H1 (cell line): Measurements from ENCODE around the gene UGT2A2. TPM values are rescaled to one million over a fixed set of nuclear protein-coding genes. Genes with fewer than 3 reads are reported as not detected.

ENCODE experiments used
- ASH2L ChIP-seq: fragments of 200-600, 300-600 bp; sonication (generic); IDR thresholded peaks from one replicate; pipeline ENCODE4 v1.7.1; 2017; ENCODE audit warnings: low read length
- ATF3 ChIP-seq: IDR thresholded peaks from 2 replicates; pipeline ENCODE4 v1.6.1; 2011; ENCODE audit warnings: low read depth, mild to moderate bottlenecking, low read length; ENCODE audit not compliant: insufficient read depth
- BACH1 ChIP-seq: IDR thresholded peaks from 2 replicates; pipeline ENCODE4 v1.6.1; 2012; ENCODE audit warnings: low read length, improper control_type of control experiment
- CBX5 ChIP-seq: fragments of 300-800, 300-1000 bp; sonication (generic); IDR thresholded peaks from 2 replicates; pipeline ENCODE4 v1.7.1; 2016; ENCODE audit warnings: antibody characterized with exemption, low read length, low read depth
- FOSL1 ChIP-seq: IDR thresholded peaks from 2 replicates; pipeline ENCODE4 v1.6.1; 2011; ENCODE audit warnings: mild to moderate bottlenecking, low read depth, low read length, moderate library complexity; ENCODE audit not compliant: insufficient read depth
- HDAC6 ChIP-seq: IDR thresholded peaks from one replicate; pipeline ENCODE4 v1.7.1; 2012; ENCODE audit warnings: low read depth, mild to moderate bottlenecking, inconsistent platforms, low read length, moderate library complexity
- KDM5A ChIP-seq: fragments of 200-600 bp; IDR thresholded peaks from 2 replicates; pipeline ENCODE4 v1.7.1; 2012; ENCODE audit warnings: mild to moderate bottlenecking, low read length, inconsistent platforms, mixed read lengths
- MAX ChIP-seq: IDR thresholded peaks from 2 replicates; pipeline ENCODE4 v1.6.1; 2012; ENCODE audit warnings: inconsistent platforms
- SP1 ChIP-seq: IDR thresholded peaks from 2 replicates; pipeline ENCODE4 v1.6.1; 2011; ENCODE audit warnings: low read depth, low read length
- TAF7 ChIP-seq: optimal IDR thresholded peaks from 2 replicates; pipeline ENCODE3; 2011; ENCODE audit warnings: low read depth, mild to moderate bottlenecking, inconsistent platforms, low read length, moderate library complexity, borderline replicate concordance
- TBP ChIP-seq: IDR thresholded peaks from 2 replicates; pipeline ENCODE4 v1.6.1; 2011; ENCODE audit warnings: low read depth, low read length, improper control_type of control experiment
- polyA plus RNA-seq, 7 experiments: library from polyadenylated mRNA; depleted of rRNA in 3 of 7; stranded (reverse) in 5 of 7; unstranded in 2 of 7; fragments of >200 nt in 5 of 7; fragments of 200-250 nt in 2 of 7; gene quantifications; 1 replicate in 5 of 7; 2 replicates in 1 of 7; 4 replicates in 1 of 7; pipeline versions ENCODE4 v1.2.1 to v1.2.3, GENCODE V29; 2011 to 2013; ENCODE audit warnings: missing spikeins in 2 of 7, mixed read lengths in 2 of 7
- total RNA-seq: library from RNA; stranded (reverse); fragmentation: NEBNext Ultra II Directional; extraction: Animal tissue kit (Norgen Biotek cat#: 25700); gene quantifications from 2 replicates; pipeline ENCODE4 v1.2.1, GENCODE V29; 2021
- TF ChIP-seq, protein P1 (sequence below): fragments of 300-600 bp; sonication (generic); IDR thresholded peaks from 2 replicates; pipeline ENCODE4 v1.7.1; 2012; ENCODE audit warnings: low read length, moderate library complexity, mild to moderate bottlenecking, inconsistent platforms; ENCODE audit not compliant: insufficient replicate concordance

Gene UGT2A2
- total and polyA plus RNA-seq, 2 of the 8 experiments (the other 6 are each of a cell fraction or from before 2014, with no cell fraction given): not detected

DNA sequence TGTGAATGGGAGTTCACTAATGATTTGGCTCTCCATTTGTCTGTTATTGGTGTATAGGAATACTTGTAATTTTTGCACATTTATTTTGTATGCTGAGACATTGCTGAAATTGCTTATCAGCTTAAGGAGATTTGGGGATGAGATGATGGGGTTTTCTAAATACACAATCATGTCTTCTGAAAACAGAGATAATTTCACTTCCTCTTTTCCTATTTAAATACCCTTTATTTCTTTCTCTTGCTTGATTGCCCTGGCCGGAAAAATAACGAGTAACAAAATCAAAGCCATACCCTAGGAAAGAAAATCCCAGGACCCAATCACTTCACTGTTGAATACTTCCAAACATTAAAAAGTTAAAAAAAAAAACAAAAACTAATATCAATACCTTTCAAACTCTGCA is 76.0 kb downstream of the UGT2A2 start (continued):
- TF ChIP-seq, protein P1, sequence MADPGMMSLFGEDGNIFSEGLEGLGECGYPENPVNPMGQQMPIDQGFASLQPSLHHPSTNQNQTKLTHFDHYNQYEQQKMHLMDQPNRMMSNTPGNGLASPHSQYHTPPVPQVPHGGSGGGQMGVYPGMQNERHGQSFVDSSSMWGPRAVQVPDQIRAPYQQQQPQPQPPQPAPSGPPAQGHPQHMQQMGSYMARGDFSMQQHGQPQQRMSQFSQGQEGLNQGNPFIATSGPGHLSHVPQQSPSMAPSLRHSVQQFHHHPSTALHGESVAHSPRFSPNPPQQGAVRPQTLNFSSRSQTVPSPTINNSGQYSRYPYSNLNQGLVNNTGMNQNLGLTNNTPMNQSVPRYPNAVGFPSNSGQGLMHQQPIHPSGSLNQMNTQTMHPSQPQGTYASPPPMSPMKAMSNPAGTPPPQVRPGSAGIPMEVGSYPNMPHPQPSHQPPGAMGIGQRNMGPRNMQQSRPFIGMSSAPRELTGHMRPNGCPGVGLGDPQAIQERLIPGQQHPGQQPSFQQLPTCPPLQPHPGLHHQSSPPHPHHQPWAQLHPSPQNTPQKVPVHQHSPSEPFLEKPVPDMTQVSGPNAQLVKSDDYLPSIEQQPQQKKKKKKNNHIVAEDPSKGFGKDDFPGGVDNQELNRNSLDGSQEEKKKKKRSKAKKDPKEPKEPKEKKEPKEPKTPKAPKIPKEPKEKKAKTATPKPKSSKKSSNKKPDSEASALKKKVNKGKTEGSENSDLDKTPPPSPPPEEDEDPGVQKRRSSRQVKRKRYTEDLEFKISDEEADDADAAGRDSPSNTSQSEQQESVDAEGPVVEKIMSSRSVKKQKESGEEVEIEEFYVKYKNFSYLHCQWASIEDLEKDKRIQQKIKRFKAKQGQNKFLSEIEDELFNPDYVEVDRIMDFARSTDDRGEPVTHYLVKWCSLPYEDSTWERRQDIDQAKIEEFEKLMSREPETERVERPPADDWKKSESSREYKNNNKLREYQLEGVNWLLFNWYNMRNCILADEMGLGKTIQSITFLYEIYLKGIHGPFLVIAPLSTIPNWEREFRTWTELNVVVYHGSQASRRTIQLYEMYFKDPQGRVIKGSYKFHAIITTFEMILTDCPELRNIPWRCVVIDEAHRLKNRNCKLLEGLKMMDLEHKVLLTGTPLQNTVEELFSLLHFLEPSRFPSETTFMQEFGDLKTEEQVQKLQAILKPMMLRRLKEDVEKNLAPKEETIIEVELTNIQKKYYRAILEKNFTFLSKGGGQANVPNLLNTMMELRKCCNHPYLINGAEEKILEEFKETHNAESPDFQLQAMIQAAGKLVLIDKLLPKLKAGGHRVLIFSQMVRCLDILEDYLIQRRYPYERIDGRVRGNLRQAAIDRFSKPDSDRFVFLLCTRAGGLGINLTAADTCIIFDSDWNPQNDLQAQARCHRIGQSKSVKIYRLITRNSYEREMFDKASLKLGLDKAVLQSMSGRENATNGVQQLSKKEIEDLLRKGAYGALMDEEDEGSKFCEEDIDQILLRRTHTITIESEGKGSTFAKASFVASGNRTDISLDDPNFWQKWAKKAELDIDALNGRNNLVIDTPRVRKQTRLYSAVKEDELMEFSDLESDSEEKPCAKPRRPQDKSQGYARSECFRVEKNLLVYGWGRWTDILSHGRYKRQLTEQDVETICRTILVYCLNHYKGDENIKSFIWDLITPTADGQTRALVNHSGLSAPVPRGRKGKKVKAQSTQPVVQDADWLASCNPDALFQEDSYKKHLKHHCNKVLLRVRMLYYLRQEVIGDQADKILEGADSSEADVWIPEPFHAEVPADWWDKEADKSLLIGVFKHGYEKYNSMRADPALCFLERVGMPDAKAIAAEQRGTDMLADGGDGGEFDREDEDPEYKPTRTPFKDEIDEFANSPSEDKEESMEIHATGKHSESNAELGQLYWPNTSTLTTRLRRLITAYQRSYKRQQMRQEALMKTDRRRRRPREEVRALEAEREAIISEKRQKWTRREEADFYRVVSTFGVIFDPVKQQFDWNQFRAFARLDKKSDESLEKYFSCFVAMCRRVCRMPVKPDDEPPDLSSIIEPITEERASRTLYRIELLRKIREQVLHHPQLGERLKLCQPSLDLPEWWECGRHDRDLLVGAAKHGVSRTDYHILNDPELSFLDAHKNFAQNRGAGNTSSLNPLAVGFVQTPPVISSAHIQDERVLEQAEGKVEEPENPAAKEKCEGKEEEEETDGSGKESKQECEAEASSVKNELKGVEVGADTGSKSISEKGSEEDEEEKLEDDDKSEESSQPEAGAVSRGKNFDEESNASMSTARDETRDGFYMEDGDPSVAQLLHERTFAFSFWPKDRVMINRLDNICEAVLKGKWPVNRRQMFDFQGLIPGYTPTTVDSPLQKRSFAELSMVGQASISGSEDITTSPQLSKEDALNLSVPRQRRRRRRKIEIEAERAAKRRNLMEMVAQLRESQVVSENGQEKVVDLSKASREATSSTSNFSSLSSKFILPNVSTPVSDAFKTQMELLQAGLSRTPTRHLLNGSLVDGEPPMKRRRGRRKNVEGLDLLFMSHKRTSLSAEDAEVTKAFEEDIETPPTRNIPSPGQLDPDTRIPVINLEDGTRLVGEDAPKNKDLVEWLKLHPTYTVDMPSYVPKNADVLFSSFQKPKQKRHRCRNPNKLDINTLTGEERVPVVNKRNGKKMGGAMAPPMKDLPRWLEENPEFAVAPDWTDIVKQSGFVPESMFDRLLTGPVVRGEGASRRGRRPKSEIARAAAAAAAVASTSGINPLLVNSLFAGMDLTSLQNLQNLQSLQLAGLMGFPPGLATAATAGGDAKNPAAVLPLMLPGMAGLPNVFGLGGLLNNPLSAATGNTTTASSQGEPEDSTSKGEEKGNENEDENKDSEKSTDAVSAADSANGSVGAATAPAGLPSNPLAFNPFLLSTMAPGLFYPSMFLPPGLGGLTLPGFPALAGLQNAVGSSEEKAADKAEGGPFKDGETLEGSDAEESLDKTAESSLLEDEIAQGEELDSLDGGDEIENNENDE: no peak
- no peak for TF ChIP-seq MAX
- TF ChIP-seq ASH2L: no peak
- no peak for TF ChIP-seq CBX5
- TF ChIP-seq KDM5A: no peak
- no peak for TF ChIP-seq TBP
- no peak for TF ChIP-seq TAF7
- TF ChIP-seq SP1: no peak
- no peak for TF ChIP-seq ATF3
- no peak for TF ChIP-seq FOSL1
- no peak for TF ChIP-seq HDAC6
- no peak for TF ChIP-seq BACH1
